GM19468 (cell line): ENCODE data around the gene SLC26A8.

Experiments used
- ATAC-seq: cut with Tn5 transposase; IDR thresholded peaks from one replicate; pipeline ENCODE4 v1.9.1; 2021; ENCODE audit warnings: mild to moderate bottlenecking, moderate library complexity, moderate number of reproducible peaks; ENCODE audit not compliant: unreplicated experiment; ENCODE audit errors: extremely low read depth

The SLC26A8 gene

DNA sequence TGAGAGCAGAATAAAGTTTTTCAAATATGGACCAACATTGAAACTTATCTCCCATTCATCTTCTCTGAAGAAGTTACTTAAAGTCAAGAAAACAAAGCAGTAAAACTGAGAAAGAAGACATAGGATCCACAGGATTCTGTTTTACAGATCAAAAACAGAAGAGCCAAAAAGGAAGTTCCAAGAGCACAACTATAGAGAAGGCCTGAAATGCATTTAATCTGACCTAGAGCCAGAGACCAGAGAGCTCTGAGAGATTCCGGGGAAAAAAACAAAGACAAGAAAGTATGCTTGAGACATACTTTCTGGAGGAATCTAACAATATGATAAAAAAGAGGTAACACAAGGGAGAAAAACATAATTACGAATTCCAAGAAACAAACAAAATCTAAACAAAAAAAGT is 129.7 kb downstream of the SLC26A8 start:
- no peak for ATAC-seq
